ENCODE results near the gene TMEM30A. TPM values are rescaled to one million over a fixed set of nuclear protein-coding genes. Genes with fewer than 3 reads are reported as not detected.

The TMEM30A gene
- total RNA-seq, 4 donors from 2014 or later = 32.5 to 59.8 (median 54.7) TPM

DNA sequence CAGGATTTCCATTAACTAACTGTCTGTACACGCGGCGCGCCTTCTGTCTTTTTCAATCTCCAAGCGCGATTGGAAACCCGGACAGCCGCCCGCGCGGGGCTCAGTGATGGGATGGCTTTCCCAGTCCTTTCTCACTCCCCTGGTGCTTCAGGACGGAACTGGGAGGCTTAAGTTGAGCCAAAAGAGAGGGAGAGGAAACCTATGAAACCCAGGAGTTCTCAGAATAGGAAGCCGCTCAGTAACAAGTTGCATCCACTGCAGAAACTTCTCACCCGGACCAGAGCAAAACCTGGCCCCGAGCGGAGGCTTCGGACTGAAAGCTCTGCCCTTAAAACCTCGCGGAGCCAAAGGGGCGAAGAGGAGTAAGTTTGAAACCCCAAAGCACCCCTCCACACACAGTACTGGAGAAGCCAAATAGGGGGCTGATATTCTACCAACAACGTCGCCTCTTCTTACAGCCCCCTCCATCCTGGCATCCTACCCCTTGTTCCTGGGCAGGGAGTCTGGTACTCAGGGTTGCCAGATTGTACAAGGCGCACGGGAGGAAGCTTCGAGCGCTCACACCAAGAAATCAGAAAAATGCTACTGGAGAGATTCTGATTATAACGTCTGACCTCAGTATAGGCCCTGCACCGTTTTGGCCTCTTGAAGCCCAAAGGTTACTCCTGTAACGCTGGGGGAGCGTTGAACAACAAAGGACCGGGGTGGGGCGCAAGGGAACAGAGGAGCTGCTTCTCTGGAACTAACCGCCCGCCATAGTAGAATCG lies 77.8 kb downstream of the TMEM30A start:
- intact Hi-C loops (cut with DNase I; ENCODE audit: low total_unique reads) = loop anchor here (5.0 to 10.0 kb wide), 3 partner anchors 792 to 1469 kb away; no protein-coding TSS in a partner anchor
- peak in 1 of 2 donors; percentile 90 for DNase-seq (ENCODE audit: low spot score in 2 of 2)
- TF ChIP-seq POLR2A (IDR thresholded peaks at IDR 0.05) = no peak
- TF ChIP-seq, protein P1, sequence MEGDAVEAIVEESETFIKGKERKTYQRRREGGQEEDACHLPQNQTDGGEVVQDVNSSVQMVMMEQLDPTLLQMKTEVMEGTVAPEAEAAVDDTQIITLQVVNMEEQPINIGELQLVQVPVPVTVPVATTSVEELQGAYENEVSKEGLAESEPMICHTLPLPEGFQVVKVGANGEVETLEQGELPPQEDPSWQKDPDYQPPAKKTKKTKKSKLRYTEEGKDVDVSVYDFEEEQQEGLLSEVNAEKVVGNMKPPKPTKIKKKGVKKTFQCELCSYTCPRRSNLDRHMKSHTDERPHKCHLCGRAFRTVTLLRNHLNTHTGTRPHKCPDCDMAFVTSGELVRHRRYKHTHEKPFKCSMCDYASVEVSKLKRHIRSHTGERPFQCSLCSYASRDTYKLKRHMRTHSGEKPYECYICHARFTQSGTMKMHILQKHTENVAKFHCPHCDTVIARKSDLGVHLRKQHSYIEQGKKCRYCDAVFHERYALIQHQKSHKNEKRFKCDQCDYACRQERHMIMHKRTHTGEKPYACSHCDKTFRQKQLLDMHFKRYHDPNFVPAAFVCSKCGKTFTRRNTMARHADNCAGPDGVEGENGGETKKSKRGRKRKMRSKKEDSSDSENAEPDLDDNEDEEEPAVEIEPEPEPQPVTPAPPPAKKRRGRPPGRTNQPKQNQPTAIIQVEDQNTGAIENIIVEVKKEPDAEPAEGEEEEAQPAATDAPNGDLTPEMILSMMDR (IDR thresholded peaks at IDR 0.05) = no peak
- no peak overlapping the region for H3K4me3 ChIP-seq (ENCODE audit: low read depth, poor library complexity, severe bottlenecking)
- whole genome bisulfite sequencing, 2 donors = 31 to 38% methylated on average over 35 of the region's 35 CpGs

DNA sequence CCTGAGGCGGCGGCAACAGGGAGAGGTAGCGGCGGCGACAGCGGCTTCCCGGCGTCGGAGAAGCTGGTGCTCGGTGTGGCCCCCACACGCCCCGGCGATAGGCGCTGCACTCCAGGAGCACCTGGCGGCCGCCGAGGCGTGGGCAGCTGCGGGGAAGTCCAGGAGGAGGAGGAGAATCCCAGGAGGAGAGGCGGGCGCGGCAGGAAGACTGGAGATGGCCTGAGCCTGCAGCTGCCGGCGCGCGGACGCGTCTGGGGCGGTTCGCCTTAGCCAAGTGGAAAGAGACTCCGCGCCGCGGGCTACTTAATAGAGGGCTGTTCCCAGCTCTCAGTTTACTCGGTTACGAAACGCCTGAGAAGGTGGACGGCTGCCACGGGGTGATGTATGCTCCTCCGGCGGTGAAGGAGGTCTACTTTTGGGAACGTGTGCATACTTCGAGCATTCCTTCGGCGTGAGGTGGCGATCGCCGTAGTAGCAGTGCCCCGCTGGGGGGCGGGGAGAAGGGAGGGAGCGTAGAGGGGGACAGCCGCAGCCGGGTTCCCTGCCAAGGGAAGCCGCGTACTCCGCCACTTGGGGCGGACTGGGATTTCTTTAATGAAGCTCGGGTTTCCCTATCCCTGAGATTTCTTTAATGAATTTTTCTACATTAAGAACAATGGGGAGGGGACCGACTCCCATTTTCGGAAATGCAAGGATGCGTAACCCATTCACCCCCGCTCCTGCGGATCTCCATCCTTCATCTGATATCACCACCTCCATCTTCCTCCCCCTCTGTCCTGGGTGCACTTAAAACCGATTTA lies 78.6 kb downstream of the TMEM30A start, which contains the start of gene COL12A1:
Gene COL12A1 (minus strand): TSS at position 278 of the 800 bp plus-strand sequence. CDS start 3,261 bp downstream, outside the sequence.
- peak; percentile 95 to 99 for DNase-seq (ENCODE audit: low spot score in 2 of 2)
- peak within 1 kb of the TSS; percentile 55 for H3K4me3 ChIP-seq (ENCODE audit: low read depth, poor library complexity, severe bottlenecking)
- TF ChIP-seq, protein P1 (IDR thresholded peaks at IDR 0.05) = no peak
- TF ChIP-seq POLR2A (IDR thresholded peaks at IDR 0.05) = no peak
- intact Hi-C loops (cut with DNase I; ENCODE audit: low total_unique reads) = loop anchor here (2.0 to 10.0 kb wide), 4 partner anchors 791 to 1469 kb away; no protein-coding TSS in a partner anchor
- 0 to 2% methylated on average over 58 to 64 of the region's 64 CpGs for WGBS, 2 donors

DNA sequence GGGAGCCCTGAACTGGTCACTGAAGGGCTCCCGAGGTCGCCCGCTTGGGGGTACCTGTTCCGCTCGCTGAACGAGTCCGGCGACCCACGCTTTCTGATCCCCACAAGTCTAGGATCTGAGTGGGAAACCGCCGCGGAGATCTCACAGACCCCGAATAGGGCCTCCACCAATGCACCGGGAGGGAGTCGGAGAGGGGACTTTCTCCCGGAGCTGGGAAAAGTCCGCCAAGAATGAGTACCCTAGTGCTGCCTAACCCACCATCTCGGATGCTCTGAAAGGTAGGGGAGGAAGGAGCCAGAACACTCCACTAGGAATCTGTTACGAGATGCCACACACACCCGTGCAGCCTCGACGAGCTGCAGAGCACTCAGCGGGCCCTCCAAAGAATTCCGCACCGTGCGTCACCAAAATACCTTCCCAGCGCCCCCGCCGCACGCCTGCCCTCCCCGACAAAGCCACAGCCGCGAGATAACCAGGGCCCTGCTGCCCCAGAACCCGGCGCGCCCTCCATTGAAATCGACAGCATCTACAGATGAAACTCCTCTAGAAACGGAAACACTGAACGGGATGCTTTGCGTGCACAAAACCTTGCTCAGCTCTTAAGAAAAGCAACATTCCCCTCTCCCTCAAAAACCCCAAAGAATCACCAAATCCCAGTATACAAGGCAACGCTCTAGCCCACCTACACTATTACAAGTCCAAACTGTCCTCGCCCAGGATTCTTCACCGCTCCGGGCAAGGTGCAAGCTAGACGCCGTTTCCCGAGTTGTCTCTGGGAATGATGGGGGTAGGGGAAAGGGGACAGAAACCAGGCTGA lies 79.4 kb downstream of the TMEM30A start:
- peak overlapping the region; percentile 55 for H3K4me3 ChIP-seq (ENCODE audit: low read depth, poor library complexity, severe bottlenecking)
- intact Hi-C loops (cut with DNase I; ENCODE audit: low total_unique reads) = loop anchor here (2.0 to 10.0 kb wide), 5 partner anchors 433 to 1468 kb away; no protein-coding TSS in a partner anchor
- DNase-seq (ENCODE audit: low spot score in 2 of 2) = peak in 1 of 2 donors; percentile 91
- no peak for TF ChIP-seq POLR2A (IDR thresholded peaks at IDR 0.05)
- TF ChIP-seq, protein P1 (IDR thresholded peaks at IDR 0.05) = no peak
- WGBS, 2 donors = 0 to 1% methylated on average over 40 to 43 of the region's 47 CpGs

DNA sequence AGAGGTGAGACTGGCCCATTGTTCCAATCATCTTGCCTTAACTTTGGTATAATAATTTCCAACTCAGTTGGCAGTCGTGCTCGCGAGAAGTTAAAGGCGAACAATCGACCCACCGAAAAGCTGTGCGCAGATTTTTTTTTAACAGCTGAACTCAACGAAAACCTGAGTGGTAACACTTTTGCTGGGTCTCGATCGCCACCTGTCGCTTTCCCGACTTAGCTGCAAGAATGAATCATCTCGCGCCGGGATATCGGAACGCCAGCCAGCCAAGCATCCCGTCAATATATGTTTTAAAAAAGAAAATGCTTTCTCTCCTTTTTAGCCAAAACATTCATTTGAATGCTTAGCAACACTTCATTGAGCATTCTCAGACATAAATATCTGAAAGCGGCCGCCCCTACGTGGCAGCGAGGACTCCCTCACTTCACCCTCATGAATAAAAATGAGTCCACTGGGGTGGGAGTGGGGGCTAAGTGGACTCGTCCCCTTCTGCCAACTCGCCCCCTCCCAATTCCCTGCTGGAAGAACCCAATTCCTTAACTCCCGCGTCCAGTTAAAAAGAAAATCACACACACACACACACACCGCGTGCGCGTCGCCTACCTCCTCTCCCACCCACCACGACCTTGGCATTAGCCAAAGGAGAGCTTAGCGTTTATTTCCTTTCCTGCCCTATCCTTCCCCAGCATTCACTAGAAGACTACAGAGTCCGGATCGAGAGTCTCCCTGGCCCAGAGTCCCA lies 80.2 kb downstream of the TMEM30A start:
- peak overlapping the region; percentile 55 for H3K4me3 ChIP-seq (ENCODE audit: low read depth, poor library complexity, severe bottlenecking)
- DNase-seq (ENCODE audit: low spot score in 2 of 2) = peak; percentile 75 to 94
- intact Hi-C loops (cut with DNase I; ENCODE audit: low total_unique reads) = loop anchor here (2.0 to 10.0 kb wide), 4 partner anchors 432 to 1350 kb away; no protein-coding TSS in a partner anchor
- TF ChIP-seq POLR2A (IDR thresholded peaks at IDR 0.05) = no peak
- TF ChIP-seq, protein P1 (IDR thresholded peaks at IDR 0.05) = peak in 1 of 3 donors; percentile 8
- 1% methylated on average over 35 of the region's 35 CpGs for WGBS, 2 donors

Measured in lower leg skin (tissue), 4 donors.